ENCODE data around the gene DNAJC27.
A peak's percentile ranks its signal among the peaks of the same experiment; 100 is the strongest.

Gene DNAJC27

DNA sequence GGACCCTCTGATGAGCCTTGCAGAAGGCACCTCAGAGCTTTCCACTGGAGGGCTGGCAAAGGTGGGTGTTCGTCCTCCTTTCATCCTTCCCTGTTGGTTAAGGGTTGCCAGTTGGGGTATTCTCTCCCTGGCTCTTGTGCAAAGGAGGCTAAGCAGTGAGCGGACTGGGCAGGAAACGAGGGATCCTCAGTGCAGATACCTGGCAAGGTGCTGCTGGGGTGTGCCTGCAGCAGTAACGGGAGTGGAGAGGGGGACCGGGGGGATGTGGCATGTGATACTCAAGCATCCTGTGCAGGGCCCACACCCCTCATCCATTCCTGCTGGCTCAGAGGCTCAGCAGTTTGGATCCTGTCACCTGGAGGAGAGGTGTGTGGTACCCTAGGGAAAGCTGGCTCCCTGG is 47.5 kb downstream of the DNAJC27 start:
- DNase-seq = no peak

DNA sequence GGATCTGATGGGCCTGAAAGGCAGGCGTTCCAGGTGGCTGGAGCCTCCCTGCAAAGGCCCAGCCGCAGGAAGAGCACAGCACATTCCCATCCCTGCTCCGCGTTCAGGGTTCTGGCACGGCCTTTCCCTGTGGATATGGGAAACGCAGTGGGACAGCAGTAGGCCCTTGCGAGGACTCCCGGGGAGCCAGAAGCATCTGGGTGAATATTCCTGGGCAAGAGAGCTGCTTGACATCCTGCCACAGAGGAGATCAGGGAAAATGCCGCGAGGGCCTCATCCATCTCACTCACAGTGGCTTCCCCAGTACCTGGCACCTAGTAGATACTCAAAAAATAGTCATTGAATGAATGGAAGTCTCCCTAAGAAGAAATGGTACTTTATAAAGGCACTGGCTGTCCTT is 48.6 kb downstream of the DNAJC27 start:
- DNase-seq = no peak

DNA sequence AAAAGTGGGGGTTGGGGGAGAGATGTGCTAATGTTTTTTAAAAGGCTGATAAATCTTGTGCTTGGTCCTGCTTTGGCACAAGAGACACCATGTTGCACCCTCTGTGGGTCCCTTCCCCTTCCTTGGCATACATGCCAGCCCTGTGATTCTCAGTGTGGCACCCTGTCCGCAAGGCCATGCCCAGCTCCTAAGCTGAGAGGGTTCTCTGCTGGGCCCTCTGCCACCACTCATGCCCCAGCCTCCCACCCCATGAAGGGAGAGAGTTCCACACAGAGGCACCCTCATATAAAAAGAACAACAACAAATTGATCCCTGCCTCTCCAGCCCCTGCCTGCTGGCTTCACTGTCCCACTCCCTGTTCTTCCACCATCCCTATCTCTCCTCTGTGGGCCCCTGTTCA is 49.2 kb downstream of the DNAJC27 start:
- no peak for DNase-seq

DNA sequence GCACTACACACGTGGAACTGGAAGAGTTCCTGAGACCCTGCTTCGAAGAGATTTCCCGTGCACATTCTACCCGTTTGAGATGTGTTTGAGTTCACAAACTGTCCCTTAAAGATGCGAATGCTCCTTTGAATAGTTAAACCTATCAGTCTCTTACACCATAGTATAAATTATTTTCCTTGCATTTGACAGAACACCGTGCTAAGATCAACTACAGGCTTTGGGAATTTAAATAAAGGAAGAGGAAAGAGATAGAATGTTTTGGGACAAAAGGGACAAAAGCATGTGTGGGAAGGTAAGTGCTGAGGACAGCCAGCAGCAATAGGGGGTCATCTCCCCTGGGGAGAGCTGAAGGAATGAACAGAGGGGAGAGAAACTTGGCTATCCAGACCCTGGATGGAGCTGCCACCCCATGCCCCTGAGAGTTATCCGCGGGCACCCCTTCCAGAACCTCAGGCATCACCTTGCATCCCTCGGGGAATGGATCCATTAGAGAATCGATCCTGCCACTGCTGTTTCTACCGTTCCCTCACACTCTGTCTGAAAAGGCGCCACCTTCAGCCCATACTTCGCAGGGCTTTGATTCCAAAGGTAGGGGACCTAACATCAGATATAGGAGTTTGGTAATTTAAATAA is 50.8 kb downstream of the DNAJC27 start:
- peak; percentile 29 for DNase-seq

DNA sequence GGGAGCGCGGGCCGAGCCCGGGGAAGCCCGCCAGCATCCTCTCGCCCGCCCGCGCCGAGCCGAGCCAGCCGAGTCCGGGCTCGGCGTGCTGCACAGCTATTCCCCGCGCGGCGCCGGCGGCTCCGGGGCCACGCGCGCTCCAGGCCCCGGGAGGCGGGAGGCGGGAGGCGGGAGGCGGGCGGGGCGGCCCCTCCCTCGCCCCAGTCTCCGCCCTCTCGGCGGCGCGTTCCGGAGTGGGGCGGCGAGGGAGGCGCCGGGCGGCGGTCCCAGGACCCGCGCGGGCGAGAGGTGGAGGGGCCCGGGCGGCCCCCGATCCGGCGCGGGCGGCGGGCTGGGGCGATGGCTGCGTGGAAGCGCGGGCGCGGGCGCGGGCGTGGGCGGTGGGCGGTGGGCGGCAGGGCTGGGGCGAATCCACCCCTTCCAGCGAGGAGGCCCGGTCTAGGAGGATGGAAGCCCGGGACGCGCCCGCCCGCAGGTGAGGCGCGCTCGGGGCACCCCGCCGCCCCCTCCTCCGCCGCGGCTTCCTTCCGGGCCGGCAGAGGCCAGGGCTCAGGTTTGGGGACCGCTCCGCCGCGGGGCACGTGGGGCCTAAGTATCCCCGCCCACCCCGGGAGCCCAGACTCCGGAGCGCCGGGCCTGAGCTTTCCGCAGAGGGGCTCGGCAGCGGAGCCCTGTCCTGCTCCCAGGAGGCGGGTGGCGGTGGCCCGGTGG is 51.5 kb downstream of the DNAJC27 start, which contains the start of gene ADCY3:
Gene ADCY3 (minus strand): TSS at position 140 of the 711 bp plus-strand sequence. CDS start 1,250 bp downstream, outside the sequence.
- DNase-seq = peak; percentile 70

DNA sequence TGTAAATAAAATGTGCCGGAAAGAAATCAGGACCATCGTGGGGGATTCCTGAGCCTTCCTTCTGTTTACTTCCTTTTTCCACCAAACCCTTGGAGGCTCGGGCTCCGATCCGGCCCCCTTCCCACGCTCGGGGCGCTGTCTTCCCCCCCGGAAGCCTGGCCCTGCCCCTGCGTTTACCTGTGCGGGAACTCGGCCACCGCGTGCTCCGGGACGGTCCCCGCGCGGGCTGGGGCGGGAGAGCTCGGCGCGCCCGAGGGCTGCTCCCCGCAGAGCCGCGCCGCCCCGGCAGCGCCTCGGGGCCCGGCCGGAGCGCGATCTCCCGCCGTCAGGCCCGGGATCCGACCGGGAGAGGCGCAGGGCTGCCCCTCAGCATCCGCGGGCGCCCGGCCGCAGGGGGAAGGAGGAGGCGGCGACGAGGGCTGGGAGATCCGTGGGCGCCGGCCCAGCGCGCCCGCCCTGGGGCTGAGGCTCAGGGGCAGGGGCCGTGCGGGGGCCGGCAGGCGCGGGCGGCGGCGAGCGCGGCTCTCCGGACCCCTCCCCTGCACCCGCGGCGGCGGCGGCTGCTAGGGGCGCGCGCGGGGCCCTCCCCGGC is 52.2 kb downstream of the DNAJC27 start:
- DNase-seq = peak; percentile 45

DNA sequence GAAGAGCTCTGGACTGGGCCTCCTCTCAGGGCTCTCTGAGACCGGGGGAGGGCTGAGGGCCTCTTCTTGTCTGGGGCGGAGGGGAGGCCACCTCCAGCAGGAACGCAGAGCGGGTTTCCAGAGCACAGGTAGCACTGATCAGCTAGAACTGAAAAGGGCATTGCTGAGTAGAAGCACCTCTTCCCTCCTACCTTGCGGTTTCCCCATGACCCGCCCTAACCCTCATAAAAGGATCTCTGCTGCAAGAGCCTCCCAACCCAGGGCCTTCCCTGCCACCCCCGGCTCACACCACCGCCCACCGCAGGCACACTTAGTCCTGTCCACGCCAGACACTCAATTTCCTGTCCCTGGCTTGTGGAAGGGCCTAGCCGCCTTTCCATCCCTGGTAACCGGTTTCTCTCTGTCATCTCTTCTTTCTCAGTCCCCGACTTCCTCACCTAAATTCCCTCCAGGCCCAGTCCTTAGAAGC is 52.7 kb downstream of the DNAJC27 start:
- DNase-seq = peak; percentile 65

DNA sequence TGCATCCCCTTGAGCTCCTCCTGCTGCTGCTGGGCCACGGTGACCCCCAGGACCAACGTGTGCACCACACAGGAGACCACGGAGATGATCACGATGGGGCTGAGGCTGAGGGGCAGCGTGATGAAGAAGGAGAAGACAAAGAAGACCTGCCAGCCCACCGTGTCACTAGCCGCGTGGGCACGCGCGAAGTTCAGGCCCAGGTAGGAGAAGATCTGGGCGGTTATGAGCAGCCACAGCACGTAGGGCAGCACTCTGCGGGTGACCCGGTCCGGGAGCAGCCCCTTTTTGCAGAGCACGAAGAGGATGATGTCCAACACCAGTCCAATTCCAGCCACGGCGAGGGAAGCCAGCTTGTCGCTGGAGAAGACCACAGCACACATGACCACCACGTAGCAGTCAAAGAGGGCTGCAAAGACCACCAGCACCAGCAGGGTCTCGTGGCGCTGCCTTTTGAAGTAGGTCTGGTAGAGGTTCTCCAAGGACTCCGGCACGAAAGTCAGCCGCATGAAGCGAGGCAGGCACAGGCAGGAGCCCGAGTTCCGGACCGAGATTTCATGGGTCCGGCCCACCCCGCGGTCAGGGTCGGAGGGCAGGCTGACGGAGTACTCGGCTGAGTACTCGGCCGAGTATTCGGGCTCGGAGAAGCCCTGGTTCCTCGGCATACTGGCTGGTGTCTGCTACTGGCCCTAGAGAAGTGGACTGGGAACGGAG is 53.3 kb downstream of the DNAJC27 start:
- no peak for DNase-seq

DNA sequence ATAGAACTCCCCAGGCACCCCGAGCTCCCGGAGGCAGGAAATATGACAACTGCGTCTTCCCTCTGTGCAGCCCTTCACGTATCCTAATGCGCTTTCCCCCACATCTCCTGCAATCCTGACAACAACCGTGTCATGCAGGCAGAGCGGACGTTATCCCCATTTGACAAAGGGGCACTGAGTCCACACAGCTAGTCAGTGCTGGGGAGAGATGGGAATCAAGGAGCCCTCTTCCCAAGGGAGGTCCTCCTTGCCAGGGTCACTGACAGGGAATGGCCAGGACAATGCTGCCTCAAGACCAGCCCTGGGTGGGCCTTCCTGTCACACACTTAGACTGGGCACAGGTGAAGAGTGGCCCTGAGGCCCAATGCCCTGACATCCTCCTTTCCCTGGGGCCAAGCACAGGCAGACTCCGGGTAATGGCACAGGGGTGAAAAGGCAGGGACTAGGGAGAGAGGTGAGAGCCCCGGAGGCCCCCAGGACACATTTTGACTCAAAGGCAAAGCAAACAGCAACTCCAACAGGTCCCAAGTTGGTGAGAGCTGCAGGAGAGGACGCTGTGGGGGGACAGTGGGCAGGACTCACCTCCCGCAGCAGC is 53.9 kb downstream of the DNAJC27 start:
- no peak for DNase-seq

DNA sequence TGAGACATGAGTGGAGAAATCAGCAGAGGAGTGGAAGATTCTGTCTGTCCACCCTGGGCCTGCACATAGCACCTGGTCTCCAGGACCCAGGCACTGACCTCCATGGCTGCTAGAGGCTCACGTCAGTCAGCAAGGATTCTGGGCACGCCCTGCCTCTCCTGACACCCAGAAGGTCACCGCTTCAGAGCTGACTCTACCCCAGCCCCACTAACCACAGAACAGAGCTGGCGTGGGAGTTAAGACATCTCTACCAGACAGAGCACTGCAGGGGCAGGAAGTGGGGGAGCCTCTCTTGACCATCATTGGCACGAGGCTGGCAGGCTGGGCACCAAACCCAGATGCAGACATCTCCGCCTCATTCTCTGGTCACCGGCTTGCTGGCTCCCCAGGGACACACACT is 54.7 kb downstream of the DNAJC27 start:
- DNase-seq = peak; percentile 22

DNA sequence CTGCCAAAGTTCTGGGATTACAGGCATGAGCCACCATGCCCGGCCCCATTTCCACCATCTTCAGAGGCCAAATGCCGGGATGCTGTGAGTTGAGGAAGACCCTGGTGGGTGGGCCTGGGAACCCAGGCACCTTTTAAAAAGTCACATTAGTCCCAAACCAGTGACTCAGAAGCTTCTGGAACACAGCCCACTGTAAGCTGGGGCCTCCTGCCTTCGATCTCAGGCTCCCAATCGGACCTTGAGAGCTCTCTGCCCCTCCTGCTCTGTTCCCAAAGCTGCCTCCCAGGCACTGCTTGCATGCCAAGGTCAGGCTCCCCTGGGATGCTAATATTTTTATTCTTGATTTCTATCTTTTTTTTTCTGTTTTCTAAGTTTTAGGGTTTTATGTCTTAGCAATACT is 56.0 kb downstream of the DNAJC27 start:
- DNase-seq = no peak

DNA sequence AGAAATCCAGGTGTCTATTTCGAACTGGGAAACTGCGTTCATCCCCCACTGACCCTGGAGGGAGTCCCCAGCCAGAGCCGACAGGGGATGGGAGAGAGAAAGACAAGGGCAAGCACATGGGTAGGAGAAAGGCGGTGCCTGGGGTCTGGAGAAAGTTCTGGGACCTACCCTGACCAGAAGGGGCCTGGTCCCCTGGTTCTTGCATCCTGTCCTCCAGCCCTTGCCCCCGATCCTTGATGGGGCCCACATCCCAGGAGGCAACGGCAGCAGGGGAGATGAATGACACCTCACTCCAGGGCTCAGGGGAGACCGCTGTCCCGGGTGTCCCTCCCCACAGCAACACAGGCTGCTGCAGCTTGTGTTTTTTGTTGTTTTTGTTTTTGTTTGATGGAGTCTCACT is 56.6 kb downstream of the DNAJC27 start:
- no peak for DNase-seq

DNA sequence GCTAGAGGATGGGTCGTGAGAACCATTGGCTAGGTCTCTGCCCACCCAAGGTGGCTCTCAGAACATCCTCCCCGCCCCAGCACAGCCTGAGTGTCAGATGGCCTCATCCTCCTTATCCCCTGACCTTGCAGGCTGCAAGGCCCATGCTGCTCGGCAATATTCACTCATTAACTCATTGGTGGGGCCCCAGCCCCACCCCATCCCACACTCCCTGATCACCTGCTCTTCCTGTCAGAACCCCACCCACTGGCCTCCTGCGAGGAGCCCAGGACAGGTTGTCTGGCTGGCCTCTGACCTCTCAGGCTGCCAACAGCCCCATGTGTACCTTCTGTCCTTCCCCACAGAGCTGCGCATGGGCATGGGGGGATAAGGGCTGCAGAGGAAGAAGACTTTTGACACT is 57.0 kb downstream of the DNAJC27 start:
- DNase-seq = no peak

DNA sequence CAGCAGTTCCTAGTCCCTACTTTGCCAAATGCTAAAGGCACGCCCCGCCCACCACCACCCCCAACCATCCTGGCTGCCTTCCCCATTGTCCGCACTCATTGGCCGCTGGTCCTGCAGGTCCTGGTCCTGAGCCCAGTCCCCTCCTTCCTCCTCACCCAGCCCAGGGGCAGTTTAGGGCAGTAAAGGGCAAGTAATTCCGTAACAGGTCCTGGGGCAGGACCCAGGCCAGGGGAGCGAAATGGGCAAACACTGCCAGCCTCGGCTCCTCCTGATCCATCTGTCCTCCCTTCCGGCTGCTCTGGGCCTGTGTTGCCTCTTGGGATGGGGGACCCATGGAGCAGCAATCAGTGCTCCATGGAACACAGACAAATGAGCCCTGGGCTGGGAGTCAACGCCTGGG is 57.8 kb downstream of the DNAJC27 start:
- DNase-seq = no peak

DNA sequence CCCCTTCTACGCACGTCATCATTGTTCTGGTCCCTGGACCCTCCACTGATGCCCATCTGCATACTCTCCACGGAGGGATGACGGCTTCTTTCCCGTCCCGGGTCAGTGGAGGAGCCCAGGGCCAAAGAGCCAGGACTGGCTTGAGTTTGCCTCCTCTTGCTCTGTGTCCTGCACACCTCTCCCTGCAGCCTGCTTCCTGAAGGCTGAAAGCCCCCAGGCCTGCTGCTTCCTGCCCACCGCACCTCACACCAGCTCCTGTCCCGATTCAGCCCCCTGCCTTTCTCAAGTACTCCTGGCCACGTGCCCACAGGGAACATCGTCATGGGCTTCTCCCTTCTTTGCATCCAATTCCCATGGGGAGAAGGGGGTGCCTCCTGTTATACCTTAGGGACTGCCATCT is 58.8 kb downstream of the DNAJC27 start:
- DNase-seq = no peak

DNA sequence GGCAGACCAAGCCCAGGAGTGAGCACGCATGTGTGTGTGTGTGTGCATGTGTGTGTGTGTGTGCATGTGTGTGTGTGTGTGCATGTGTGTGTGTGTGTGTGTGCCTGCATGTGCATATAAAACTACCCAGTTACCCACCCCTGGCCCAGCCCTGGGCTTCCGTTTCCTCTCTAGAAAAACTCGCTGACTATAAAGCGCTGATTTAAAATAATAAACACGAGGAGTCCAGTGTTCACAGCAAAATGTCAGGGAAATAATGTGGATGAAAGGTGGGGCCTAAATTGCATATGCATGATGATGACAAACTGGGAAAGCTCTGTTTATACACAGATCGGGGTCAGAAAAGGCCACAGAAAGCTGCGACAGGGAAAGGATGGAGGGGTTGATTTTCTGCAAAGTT is 59.2 kb downstream of the DNAJC27 start:
- no peak for DNase-seq

DNA sequence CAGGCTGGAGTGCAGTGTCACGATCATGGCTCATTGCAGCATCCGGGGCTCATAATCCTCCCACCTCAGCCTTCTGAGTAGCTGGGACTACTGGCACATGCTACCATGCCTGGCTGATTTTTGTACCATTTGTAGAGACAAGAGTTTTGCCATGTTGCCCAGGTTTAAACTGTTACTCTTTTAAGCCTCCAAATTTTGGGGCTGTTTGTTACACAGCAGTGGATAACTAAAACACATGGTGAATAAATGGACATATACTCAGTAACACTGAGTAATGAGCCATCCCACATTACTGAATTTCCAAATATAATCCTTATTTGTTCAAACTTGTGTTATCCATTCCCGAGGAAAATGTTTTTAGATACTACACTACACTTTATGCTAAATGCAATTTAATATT is 61.5 kb downstream of the DNAJC27 start:
- DNase-seq = no peak

DNA sequence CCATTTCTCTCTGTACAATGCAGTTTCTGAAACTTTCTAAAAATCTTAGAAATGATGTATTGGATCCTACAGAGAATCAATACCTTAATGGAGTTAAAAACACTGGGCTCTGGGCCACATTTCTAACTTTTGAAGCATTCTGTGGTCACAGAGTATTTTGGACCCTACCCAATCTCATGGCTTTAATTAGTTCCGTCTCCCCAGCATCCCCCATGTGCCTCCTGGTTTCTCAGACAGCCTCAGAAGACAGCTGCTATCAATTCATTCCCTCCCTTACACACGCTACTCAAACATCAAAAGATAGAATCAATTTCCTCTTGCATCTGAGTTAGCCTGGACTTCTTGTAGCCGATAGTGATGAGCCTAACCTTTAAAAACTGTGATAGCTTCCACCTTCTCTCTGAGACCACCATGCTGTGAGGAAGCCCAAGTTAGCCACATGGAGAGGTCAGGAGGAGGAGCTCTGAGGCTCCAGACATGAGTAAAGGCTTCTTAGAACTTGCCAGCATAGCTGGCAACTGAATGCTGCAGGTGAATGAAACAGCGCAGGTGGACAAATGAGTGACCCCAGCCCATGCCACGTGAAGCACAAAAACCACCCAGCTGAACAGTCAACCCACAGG is 62.1 kb downstream of the DNAJC27 start:
- DNase-seq = no peak

DNA sequence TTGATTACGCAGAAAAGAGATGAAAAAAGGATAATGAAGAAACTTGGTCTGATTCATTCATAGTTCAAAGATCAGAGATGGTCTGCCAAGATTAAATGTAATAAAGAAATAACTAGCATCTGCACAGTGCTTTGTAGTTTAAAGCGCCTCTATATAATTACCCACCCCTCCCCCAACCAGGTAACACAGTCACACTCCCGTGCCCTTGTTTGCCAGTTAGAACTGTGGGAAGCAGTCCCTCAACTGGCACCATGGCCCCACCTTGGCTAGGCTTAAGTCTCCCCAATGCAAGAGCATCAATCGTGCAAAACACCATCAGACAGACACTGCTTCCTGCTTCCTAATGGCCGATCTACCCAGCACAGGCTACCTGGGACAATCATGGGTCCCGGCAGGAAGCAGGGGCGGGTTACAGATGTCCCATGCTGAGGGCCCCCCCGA is 63.3 kb downstream of the DNAJC27 start:
- DNase-seq = no peak

DNA sequence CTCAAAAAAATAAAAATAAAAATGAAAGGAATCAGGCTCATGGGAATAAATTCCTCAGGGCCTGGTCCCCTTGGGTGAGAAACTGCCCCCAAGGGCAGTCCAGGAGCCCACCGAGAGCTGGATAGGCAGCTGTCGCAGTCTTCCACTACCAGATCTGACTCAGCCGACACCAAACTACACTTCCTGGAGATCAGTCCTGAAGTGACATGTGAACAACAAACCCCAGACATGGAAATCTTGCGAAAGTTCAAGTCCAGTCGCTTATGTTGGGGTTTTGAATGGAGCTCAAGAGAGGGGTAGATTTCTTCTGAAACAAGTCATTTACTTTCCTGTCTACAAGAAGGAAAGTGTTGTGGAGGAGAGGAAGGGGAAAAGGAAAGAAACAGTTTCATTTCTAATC is 64.6 kb downstream of the DNAJC27 start:
- no peak for DNase-seq

DNA sequence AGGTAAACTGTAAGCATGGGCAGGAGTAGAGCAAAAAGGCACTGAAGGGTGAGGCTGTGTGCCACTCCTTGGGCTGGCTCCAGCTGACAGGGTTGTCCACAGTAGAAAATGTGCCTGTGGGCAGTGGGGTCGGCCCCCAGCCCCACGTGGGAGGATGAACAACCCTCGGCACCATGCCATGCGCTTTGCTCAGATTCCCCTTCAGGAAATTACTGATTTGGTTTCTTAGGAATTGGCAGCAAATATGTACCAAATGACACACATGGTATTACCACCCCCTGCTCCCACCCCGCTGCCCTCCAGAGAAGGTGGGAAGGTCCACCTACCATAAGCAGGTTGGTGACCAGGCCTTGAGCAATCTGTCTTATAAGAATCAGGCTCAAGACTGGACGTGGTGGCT is 65.3 kb downstream of the DNAJC27 start:
- no peak for DNase-seq
